Measurements from ENCODE around the gene LRP10.
A peak's percentile ranks its signal among the peaks of the same experiment; 100 is the strongest.

LRP10 gene

GRCh38 chr14:22882529-22883172, 11.1 kb downstream of the LRP10 start:
- no peak for TF ChIP-seq ZFX (IDR thresholded peaks at IDR 0.05; ENCODE audit: borderline replicate concordance)
- TF ChIP-seq CTCF (IDR thresholded peaks at IDR 0.05), result no peak
- H3K27ac ChIP-seq, result no peak overlapping the region

- H3K27ac ChIP-seq, result no peak within 1 kb of the TSS
- no peak for TF ChIP-seq ZFX (IDR thresholded peaks at IDR 0.05; ENCODE audit: borderline replicate concordance)
- no peak for TF ChIP-seq CTCF (IDR thresholded peaks at IDR 0.05)
Measured at GRCh38 chr14:22883173-22883976, 11.8 kb downstream of the LRP10 start, which contains the start of gene REM2. REM2 (plus strand) TSS chr14:22883222; CDS start chr14:22883288, 66 bp downstream.

GRCh38 chr14:22884076-22884737, 12.7 kb downstream of the LRP10 start:
- no peak for TF ChIP-seq ZFX (IDR thresholded peaks at IDR 0.05; ENCODE audit: borderline replicate concordance)
- no peak for TF ChIP-seq CTCF (IDR thresholded peaks at IDR 0.05)
- H3K27ac ChIP-seq, result no peak overlapping the region

- TF ChIP-seq ZFX (IDR thresholded peaks at IDR 0.05; ENCODE audit: borderline replicate concordance), result no peak
- no peak for TF ChIP-seq CTCF (IDR thresholded peaks at IDR 0.05)
Measured at GRCh38 chr14:22884738-22885523, 13.4 kb downstream of the LRP10 start.

GRCh38 chr14:22885975-22886374, 14.4 kb downstream of the LRP10 start:
- peak overlapping the region; percentile 95 for H3K27ac ChIP-seq
- TF ChIP-seq CTCF (IDR thresholded peaks at IDR 0.05), result no peak

More at GRCh38 chr14:22884738-22885523, 13.4 kb downstream of the LRP10 start:
- H3K27ac ChIP-seq, result no peak overlapping the region

- TF ChIP-seq ZFX (IDR thresholded peaks at IDR 0.05; ENCODE audit: borderline replicate concordance) (no peak), CTCF (IDR thresholded peaks at IDR 0.05) (peak; percentile 60)
- H3K27ac ChIP-seq, result peak overlapping the region; percentile 95
Measured at GRCh38 chr14:22886500-22887259, 15.1 kb downstream of the LRP10 start.
